NOMO-1 (cell line): ENCODE results near the gene MTRF1L.
"Not testable (repeated sequence)": the region's sequence is repeated elsewhere in the genome, so short reads cannot be mapped to it uniquely, and the experiment has no call there.

Source experiments
- DNase-seq, 2 experiments: peaks; one replicate each; lab custom pipeline; 2025; ENCODE audit not compliant: unreplicated experiment in 2 of 2; lab: John Stamatoyannopoulos, UW

The MTRF1L gene

GRCh38 chr6:153003366-153003690 is 819 bp upstream of the MTRF1L start:
- DNase-seq: no peak

DNA sequence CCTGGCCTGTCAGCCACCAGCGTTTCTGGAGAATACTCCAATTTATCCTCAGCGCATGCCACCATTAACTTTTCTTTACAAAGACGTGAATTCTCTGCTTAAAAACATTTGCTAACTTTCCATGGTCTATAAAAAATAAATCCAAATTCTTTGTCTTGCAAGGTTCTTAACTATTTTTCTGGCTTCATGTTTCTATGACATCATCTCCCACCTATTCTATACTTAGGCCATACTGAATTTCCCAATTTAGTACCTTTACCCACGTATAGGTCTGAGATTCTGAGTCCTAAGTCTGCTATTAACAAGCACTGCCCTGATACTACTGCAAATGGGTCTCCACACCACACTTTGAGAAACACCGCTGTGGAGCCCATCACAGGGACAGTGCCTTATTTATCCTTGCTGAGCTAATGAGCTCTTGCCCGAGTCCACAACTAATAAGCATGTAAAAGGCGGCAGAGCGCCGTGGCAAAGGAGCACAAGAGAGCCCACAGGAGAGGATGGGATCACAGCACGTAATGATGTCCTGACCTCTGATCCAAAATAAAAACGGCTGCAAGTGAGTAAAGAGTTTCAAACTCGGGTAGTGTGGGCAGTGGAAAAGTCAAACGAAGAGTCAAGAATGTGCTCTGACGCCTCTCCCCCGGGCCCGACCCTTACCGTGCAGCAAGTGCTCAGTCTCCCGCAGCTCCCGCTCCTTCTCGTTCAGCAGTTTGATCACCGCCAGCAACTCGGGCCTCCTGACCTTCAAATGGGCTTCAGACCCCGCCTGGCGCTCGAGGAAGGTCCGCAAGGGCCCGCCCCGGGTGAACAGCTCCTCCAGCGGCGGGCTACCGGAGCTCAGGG is 519 bp downstream of the MTRF1L start:
- no peak for DNase-seq

DNA sequence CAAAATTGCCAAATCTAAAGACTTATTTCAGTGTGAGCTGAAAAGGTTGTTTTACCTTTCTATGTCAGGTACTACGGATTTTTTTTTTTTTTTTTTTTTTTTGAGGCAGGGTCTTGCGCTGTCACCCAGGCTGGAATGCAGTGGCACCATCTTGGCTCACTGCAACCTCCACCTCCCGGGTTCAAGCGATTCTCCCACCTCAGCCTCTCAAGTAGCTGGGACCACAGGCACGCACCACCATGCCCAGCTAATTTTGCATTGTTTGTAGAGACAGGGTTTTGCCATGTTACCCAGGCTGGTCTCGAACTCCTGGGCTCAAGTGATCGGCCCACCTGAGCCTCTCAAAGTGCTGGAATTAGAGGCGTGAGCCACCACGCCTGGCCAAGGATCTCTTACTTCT is 1.7 kb downstream of the MTRF1L start:
- not testable (repeated sequence) for DNase-seq

- DNase-seq: no peak
Measured at GRCh38 chr6:153000243-153000642, 2.3 kb downstream of the MTRF1L start.

- DNase-seq: not testable (repeated sequence)
Measured at GRCh38 chr6:152999538-152999937, 3.0 kb downstream of the MTRF1L start.

DNA sequence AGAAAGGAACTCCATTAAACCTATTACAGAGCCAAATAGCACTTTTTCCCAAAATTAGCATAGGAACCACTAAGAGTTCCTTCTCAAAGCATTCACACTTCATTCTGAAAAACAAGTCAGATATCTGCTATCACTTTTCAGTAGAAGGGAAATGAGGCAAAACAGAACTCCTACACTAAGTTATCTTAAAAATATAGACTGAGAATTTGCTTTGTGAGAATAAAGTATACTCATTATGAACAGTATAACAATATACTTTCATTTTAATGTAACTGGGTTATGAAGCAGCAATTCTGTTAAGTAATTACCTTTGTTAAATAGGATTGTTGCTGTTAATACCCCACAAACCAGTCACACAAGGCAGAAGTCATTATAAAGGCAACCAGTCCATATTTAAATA is 8.7 kb downstream of the MTRF1L start:
- DNase-seq: no peak

DNA sequence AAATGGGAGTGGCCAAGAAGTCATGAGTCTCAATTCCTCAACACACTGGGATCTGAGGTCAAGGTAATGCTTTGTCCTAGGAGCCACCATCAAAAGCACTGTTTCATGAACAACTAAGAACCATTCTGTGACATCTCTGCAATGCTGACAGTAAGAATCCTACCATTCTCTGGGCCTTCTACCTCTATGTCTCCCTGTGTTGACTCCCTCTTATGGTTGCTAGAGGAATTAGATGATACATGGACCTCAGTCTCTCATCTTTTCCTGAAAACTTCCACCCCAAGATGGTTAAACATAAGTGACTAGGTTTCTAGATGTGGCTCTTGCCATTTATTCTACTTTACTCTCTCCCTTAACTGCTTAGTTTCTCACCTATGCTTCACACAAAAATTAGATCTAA is 9.1 kb downstream of the MTRF1L start:
- DNase-seq: no peak

- DNase-seq: no peak
Measured at GRCh38 chr6:152986978-152987377, 15.5 kb downstream of the MTRF1L start.

GRCh38 chr6:152985300-152985699 is 17.2 kb downstream of the MTRF1L start:
- not testable (repeated sequence) for DNase-seq

DNA sequence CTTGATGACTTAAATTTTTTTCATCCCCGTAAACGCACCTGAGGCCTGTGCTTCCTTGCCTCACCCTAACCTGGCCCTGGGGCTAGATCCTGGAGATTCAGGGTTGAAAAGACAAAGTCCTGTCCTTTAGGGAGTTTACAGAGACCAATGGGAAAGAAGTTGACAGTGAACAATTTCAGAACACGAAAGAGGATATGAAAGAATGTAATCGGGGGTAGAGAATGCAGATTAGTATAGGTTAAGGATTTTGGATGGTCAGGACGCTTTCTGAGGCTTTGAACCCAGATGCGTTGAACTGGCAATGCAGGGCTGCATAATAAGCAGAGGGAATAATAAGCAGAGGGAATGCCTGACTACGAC is 18.0 kb downstream of the MTRF1L start:
- peak; percentile 31 to 45 for DNase-seq

DNA sequence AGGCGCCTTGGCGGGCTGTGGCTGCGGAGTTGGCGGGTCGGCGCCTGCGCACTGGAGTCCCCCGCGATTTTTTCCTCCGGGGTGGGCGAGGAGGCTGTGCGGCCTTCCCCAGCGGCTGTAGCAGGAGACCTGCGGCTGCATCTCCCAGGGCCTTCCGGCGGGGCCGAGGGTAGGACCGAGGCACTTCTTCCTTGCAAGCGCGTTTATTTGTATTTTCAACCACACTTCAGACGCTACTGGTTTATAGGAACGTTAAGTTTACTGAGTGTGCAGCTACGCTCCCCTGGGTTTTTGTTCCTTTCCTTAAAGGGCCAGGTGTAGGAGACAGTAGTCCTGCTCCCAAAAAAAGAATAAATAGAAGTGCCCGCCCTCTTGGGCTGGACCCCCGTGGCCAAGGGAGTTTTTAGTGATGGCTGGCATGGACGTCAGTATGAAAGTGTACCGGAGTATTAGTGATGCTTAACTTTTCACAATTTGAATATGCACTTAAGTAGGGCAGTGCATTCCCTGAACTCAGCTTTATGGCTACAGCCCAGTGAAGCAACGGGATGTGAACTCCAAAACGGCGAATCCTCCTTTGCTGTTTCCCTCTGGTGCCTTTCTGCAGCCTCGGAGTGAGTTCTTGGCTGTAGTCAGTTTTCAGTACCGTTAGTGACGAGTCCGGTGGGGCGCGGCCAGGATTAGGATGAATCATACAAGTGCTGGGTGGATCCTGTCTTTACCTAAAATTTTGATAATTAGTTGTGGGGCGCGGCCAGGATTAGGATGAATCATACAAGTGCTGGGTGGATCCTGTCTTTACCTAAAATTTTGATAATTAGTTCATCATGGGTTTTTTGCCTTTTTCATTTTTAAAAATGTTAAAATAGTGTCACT is 18.6 kb downstream of the MTRF1L start:
- DNase-seq: peak; percentile 66 to 79

DNA sequence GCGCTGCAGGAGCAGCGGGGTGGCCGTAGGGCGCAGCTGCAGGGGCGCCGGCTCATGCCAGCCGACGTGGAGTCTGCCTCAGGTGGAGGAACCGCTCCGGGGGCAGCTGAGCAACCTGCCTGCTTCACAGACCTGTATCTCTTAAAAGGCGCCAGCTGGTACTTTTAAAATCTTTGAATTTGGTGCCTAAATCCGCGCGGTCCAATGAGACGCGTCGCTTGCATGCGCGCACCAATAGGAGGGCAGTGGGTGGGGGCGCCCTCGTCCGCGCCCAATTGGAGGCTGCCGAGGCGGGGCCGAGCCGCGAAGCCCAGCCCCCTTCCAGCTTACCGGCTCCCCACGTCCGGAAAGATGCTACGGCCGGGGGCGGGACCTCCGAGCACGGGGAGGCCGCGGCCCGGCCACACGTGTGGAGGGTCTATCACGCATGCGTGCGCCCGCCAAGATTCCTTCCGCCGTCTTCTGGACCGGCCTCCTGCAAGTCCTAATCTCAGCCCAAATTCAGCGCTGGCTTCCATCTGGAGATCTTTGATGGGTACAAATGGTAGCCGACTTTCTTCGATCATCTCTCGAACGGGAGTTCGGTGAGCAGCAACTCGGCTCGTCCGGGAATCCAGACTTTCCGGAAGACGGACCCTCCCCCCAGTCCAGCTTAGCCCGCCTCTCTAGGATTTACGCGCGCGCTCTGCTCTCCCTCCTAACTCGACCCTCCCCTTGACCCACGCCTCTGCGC is 19.4 kb downstream of the MTRF1L start, which contains the start of gene FBXO5:
TSS of gene FBXO5 (minus strand) at position 138 of the 733 bp plus-strand sequence. CDS start at position 56, 82 bp downstream.
- DNase-seq: peak; percentile 96

DNA sequence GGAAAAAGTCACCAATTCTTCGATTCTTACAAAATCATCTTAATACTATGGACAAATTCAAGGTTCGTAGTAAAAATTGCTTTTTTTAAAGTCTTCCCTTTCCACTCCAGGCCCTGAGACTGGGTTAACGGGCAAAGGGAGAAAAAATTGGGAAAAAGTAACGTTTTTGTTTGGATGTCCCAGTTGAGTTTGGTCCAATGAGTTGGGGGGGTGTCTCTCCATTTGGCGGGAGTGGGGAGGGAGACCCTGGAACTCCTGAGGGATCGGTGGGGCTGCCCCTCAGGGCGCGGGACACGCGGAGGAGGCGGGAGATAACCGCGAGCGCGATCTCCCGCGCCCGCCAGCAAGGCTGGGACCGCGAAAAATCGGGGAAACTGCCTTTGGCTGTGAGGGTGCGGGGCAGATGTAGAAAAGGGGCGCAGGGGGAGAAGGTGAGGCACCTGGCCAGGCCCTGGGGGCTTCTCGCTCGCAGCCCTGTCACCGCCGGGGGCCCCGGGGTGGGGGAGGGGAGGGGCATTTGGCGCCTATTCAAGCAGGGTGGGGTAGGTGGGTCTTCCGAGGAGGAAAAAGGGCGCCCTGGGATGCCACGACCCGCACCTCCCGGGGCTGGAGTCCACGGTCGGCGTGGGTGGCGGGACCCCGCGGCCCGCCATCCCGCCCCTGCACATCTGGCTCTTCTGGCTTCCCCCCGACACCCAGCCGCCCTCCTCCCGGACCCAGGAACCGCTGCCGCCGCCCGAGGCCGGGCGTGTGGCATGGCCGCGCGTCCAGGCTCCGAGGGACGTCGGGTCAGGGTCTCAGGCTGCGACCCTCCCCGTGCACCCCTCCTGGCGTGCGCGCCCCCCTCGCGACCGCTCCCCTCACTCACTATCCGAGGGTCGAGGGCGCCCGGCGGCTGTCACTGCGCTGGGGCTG is 20.3 kb downstream of the MTRF1L start:
- DNase-seq: no peak

- DNase-seq: no peak
Measured at GRCh38 chr6:152981219-152981618, 21.3 kb downstream of the MTRF1L start.

- no peak for DNase-seq
Measured at GRCh38 chr6:152980656-152981055, 21.9 kb downstream of the MTRF1L start.

DNA sequence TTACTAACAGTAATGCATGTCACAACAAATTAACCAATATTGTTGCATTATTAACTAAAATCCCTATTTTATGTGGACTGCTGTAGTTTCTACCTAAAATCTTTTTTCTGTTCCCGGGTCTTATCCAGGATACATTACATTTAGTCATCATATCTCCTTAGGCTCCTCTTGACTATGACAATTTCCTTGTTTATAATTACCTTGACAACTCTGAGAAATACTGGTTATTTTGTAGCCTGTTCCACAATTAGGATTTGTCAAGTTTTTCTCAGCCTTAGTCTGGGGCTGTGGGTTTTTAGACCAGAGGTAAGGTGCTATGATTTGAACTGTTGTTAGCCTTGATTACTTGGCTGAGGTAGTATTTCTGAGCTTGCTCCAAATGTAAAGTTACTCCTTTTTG is 23.4 kb downstream of the MTRF1L start:
- DNase-seq: no peak

DNA sequence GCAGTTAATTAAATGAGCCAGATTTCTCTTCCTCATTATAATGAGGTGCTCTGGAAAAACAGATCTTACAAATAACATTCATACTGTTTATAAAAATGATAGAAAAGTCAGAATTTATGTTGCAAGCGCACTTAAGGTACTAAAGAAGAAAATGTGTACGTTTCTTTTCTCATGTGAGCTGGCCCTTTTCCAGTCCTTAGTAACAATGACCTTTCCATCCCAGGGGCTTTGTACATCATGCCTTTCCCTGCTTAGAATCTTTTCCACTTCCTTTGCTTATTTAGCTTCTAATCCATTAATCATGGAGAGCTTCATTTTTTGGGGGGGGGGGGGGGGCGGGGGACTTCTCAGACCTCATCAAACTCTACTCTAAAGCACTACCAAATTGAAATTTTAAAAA is 24.5 kb downstream of the MTRF1L start:
- no peak for DNase-seq

DNA sequence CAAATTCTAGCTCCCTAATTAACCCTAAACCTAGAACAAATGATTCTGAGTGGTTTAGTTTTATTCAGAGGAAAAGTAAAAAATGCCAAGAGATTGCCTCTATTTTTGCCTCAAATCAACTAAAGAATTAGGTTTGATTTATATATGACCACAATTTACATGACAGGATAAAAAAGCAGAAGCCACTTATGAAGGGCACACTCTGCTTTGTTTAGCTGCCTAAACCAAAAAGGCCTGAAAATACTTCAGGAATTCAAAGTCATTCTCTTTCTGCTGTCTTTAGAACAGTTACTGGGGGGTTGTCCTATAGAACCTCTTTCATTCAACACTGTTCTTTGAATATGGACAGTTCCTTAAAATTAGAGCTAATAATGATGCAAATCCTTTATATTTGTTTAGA is 25.0 kb downstream of the MTRF1L start:
- DNase-seq: peak in 1 of 2 experiments; percentile 33

DNA sequence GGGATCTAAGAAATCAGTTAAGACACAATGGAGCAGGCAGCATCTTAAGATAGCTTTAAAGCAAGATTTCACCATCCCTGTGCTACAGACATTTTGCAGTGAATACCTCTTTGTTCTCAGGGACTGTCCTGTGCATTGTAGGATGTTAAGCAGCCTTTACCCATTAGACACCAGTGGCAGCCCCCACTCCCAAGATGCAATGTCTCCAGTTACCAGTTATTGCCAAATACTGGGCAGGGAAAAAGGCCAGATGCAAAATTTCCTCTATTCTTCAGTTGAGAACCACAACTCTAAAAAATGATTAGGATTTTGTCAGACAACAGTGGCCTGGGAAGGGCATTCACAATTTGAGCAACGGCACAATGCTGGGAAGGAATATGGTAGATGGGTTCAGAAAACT is 25.8 kb downstream of the MTRF1L start:
- DNase-seq: no peak
